Hematopoietic multipotent progenitor cell treated with erythropoietin and hydrocortisone succinate and interleukin-3 and kit ligand, for 4 days (in vitro differentiated cells): ENCODE measurements around the gene IRF4.
A peak's percentile ranks its signal among the peaks of the same experiment; 100 is the strongest.

ENCODE experiments used
- DNase-seq: peaks from one replicate; pipeline ENCODE4 v3.0.0-alpha.2; 2015

IRF4 gene

DNA sequence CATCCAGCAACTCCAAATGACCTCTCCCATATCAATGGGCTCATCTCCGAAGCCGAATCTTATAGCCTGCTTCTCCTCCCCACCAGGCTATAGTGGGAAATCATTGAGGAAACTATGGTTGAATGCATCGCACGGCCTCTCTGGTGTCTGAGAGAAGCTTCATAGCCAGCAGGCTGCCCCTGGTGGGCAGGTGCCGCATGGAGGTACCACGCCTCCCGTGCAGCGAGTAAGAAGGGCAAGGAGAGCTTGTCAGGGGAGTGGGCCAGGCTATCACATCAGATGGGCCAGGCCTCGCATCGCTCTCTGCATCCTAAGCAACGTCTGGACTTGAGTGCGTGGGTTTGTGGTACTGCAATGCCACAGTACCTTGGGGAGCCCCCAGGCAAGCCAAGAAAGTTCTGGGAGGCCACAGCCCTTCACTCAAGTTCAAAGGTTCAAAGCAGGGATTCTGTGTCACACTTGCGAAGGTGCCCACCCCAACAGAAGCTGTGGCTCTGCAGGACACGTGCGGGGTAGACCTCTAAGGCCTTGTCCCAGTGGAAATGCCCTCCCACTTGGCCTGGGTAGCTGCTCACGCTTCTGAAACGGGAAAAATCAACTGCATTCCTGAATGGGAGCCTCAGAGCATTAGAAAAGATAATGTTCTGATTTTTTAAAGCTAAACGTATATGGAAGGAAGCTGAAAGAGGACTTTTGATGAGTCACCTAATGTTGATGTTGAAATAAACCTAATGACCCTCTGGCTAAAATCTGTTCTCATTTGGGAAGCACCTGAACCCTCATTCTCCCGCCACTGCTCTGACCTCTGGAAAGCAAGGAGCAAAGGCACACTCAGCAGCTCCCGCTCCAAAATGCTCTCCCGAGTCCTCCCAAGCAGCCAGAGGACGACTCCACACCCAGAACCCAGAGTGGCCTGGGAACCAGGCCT is 8.4 kb upstream of the IRF4 start:
- DNase-seq = no peak

DNA sequence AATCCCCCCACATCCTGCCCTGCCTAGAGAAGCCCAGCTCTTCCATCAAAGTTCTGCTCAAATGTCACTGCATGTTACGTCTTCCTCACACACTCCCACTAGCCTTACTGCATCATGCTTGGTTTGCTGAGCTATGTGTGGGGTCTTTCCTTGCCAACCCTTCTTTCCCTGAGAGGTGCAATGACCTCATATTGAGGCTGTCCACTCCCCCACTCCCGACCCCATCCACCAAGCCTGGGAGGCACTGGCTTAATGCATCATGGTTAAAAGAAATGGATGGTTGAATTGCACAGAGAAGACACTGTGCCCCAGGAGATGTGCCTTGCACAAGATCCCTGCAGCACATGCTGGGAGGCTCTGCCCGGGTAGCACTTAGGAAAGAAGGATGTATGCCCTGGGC is 7.7 kb upstream of the IRF4 start:
- no peak for DNase-seq

DNA sequence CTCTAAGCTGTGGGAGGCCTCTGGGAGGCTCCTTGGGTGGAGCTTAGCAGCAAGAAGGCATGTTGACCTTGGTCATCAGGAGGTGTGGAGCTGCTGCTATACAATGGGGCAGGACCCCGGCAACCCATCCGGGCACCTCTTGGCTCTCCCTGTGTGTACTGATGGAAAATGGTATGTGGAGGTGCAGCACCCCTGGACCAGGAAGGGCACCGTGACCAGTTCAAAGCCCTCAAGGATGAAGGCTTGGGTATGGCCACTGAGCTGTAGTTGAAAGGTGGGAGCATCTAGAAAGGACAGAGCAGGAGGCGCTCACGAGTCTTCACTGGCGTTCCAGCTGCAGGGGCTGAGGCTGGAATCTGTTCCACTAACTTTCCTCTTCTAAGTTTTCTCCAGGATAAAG is 6.7 kb upstream of the IRF4 start:
- DNase-seq = no peak

DNA sequence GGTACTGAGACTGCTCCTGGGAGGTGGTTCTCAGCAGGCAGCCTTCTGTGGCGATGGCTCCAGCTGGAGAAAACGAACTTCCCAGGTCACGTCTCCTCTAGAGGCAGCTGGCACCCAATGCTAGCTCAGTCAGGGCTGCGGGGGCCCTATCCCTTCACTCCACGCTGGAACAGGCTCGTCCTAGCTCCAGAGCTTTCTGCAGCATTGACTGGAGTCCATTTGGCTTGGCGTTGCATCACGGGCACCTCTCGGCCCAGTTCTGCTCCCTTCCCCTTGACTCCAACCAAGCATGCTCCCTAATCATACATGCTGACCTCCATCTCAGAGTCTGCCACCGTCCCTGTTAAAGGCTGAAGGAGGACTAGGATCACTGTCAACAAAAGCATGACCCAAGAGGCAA is 5.9 kb upstream of the IRF4 start:
- no peak for DNase-seq

DNA sequence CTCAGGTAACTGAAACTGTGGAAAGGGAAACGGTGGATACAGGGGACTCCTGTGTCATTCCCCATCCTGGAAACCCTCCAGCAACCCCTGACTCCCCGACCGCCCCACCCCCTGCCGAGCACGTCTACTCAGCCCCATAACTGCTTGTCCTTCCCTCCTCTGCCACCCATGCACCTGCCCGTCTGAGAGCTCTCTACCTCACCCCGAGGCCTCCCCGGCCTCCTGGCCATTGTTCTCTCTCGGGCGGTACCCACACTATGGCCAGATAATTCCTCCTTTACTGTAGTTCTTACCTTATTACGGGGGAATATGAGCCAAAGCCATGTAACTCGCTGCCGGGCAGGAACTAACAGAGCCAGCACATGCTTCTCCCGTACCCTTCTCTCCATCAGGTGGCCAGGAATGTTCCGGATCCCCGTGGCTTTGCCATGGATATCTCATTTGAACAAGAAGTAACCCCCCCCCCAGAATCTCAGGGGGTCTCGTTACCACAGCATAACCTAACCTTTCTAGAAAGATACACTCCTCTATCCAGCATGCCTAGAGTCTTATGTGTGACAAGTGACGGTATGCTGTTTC is 4.8 kb upstream of the IRF4 start:
- no peak for DNase-seq

DNA sequence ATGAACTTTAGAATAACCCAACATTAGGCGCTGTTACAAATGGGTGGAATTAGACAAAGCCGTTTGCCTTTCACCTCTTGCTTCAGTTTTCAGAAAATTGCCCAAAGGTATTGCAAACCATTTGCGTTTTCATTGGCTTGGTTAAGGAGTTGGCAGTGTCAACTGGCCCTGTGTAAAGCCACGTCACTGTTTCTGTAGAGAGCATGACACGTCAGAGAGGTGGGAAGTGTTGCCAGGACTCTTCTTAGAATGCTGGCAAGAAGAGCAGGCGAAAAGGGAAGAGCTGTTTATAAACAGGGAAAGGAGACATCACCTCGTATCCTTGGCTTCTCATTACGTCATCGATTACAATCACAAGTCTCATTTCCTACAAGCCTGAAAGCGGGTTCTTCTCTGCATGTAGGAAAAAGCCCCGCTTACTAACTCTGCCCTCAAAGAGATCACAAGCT is 4.2 kb upstream of the IRF4 start:
- no peak for DNase-seq

DNA sequence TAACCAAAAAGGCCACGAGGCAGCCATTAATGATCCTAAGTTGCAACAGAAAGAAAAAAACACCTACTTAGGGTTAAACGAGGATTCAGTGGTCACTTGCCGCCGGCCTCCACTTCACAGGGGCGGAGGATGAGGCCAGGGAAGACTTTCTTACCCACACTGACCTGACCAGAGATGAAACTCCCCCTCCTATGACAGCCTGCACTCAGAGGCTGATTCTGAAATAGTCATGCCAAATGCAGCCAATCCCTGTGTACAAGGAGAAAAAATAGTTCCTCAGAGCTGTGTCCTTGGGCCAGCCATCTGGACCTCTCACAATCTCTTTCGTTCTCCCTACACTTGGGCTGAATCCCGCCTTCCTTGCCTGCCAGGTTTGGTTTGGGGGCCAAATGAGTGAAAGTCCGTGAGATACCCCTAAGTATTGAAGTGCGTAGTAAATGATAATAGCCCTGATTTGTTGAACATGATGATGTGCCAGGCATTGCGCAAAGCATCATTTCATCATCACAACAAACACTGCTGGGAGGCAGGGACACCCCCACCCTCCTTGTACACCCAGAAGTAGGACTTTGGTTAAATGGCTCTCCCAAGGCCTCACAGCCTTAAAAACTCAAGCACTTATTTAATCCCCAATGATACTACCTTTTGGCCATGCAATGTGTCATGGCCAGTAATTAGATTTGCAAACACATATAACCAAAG is 3.2 kb upstream of the IRF4 start:
- DNase-seq = no peak

DNA sequence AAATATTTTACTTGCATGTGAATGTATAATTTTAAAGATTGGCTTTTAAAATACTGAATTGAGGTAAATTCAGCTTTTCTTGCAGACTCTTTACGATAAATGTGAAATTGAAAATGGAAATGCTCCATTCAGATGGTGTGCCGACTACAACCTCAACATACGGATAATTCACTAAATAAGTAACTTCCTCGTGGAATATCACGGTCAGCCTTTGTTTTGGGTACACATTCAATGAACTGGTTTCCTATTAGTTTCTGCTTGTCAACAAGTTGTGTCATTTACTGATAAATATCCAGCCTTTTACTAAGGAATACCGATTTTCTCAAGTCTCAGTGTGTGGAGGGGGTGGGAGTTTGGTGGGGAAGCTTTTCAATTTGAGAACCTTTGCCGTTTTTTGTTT is 2.4 kb upstream of the IRF4 start:
- DNase-seq = no peak

DNA sequence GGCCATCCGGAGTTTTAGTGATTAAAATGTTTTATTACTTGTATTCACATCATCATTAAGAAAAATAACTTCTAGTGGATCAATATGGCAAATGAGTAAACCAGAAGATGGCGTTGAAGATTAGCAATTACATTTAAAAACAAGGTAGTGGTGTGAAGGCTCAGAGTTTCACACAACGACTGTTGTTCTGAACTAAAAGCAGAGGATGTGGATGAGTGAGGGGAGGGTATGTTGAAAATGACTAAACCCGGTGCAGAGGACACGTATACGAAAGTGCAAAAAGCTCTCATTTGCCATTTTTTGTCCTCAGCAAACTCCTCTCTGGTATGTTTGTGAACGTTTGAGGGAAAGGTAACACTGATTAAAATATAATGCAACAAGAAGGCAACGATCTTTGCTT is 1.9 kb upstream of the IRF4 start:
- no peak for DNase-seq

DNA sequence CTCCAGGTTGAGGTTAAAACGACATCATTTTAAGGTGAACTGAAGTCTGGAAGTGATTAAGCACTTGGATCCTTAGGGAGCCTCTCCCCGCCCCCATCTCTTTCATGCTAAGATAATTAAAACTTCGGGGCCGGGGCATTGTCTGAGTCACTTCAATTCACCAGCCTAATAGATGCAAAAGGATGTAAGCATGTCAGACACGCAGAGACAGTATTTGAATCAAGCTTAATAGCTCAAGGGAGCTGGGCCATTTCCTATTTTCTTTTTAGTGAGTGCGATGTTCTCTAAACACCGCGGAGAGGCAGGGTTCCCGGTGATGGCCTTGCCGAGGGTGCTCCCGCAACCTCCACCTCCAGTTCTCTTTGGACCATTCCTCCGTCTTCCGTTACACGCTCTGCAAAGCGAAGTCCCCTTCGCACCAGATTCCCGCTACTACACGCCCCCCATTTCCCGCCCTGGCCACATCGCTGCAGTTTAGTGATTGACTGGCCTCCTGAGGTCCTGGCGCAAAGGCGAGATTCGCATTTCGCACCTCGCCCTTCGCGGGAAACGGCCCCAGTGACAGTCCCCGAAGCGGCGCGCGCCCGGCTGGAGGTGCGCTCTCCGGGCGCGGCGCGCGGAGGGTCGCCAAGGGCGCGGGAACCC is 516 bp upstream of the IRF4 start:
- peak; percentile 39 for DNase-seq

DNA sequence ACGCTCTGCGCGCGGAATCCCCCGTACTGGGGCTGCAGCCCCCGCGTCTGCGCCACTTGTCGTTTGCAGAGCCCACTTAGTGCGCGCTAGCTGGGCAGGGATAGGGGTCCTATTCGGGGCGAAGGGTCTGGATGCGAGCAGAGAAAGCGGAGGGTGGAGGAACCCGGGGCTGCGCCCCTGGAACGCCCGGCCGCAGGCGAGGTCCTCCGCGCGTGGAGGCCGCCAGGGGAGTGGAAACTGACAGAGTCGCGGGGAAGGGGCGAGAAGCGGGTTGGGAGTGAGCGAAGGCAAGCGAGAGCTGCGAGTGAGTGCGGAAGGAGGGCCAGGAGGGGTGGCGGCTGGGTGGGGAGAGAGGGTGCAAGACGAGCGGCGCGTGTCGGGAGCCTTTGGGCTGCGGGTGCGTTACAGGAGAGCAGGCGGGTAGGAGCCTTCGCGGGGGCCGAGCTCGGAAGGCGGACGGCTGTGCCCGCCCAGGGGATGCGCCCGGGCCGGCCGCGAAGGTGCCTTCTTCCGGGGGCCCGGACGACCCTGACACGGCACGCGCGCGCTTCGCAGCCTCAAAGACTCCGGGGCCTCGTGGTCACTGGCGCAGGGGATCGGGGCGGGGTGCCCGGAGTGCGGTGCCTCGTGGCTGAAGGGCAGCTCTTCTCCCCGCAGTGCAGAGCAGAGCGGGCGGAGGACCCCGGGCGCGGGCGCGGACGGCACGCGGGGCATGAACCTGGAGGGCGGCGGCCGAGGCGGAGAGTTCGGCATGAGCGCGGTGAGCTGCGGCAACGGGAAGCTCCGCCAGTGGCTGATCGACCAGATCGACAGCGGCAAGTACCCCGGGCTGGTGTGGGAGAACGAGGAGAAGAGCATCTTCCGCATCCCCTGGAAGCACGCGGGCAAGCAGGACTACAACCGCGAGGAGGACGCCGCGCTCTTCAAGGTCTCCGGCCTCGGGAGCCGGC is 1.2 kb downstream of the IRF4 start:
- peak; percentile 45 for DNase-seq

DNA sequence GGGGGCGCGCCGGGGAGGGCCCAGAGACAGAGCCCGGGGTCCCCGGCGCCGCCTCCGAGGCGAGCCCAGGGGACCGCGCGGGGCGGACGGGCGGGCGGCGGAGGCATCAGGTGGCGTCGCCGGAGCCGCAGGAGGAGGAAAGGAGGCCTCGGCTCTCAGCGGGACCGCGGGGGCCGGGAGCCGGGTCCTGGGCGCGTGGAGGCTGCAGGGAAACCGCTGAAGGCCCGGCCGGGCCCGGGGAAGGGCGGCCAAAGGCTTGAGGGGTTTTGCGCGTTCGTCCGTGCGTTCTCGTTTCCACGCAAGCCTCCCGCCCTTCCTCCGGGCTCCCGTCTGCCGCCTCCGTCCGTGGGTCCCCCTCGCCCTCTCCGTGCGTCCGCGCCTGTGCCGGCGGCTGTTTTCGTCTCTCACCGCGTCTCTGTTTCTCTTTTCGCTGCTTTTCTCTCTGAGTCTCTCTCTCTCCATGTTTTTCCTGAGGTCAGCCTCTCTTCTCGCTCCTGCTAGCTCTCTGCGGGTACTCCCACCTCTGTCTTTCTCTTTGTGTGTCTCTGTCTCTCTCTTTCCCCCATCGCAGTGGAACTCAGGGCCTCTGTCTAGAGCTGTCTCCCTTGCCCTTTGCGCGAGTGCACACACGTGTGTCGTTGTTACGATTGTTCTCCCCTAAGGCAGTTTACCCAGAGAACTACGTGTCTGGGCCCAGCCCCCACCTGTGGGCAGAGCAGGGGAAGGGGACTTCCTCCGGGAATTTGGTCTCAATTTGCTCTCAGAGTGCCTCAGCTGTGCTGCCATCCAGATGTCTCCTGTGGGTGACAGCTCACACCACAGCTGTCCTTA is 2.1 kb downstream of the IRF4 start:
- no peak for DNase-seq

DNA sequence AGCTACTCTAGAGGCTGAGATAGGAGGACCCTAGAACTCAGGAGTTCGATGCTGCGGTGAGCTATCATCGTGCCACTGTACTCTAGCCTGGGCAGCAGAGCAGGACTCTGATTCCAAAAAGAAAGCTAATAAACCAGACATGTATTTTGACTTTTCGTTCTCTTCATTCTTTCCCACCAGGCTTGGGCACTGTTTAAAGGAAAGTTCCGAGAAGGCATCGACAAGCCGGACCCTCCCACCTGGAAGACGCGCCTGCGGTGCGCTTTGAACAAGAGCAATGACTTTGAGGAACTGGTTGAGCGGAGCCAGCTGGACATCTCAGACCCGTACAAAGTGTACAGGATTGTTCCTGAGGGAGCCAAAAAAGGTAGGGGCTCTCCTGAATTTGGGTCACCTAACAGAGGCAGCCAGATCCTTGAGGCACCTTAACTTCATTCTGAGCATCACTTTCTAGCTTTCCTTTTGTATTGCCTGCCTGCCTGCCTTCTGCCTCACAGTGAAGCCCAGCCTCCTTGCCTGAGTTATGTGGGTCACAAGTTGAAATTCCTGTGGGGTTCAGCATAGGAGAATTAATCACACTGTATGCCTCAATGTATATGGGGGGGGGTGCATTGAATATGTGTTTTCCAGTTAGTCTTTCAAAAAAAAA is 3.2 kb downstream of the IRF4 start:
- DNase-seq = no peak

DNA sequence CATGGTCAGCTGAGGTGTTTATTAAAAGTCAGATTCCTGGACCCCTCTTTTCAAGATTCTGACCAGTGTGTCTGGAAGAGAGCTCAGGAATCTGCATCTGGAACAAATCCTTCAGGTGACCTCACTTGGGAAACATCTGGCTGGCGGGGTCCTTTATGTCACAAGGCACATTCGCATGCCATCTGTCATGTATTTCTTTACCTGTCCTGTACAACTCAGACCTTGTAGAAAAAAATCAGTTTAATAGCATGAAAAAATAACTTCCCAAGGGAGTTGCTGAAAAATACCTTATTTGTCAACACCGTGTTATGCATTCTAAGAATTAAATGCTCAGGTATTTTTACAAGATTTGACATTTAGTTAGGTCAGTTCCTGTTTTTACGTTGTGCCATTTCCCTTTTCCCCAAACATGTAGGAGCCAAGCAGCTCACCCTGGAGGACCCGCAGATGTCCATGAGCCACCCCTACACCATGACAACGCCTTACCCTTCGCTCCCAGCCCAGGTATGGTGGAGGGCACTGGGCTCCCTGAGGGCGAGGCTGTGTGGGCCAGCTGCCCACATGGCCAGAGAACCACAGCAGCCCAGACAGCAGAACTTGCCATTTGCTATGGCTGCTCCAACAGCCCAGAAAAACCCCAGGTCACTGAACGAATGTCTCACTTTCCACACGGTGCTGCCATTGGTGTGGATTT is 4.0 kb downstream of the IRF4 start:
- DNase-seq = no peak

DNA sequence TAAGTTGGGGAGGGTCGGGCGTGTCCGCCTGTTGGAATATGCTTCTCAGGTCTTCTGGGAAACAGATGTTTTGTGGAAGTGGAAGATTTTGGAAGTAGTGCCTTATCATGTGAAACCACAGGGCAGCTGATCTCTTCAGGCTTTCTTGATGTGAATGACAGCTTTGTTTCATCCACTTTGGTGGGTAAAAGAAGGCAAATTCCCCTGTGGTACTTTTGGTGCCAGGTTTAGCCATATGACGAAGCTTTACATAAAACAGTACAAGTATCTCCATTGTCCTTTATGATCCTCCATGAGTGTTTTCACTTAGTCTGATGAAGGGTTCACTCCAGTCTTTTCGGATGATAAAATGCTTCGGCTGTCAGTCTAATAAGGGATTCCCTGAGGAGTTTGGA is 4.6 kb downstream of the IRF4 start:
- no peak for DNase-seq

DNA sequence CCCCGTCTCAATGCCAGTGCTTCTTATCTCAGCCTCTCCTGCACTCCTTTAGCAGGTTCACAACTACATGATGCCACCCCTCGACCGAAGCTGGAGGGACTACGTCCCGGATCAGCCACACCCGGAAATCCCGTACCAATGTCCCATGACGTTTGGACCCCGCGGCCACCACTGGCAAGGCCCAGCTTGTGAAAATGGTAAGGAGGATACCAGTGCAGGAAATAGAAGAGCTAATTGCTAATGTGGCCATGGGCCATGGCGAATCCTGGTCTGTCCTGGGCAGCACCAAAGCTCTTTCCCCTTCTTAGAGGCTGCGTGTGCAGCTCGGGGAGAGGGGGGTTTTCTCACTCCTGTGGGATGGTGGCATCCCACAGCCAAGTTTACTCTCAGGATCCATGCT is 5.5 kb downstream of the IRF4 start:
- DNase-seq = no peak

DNA sequence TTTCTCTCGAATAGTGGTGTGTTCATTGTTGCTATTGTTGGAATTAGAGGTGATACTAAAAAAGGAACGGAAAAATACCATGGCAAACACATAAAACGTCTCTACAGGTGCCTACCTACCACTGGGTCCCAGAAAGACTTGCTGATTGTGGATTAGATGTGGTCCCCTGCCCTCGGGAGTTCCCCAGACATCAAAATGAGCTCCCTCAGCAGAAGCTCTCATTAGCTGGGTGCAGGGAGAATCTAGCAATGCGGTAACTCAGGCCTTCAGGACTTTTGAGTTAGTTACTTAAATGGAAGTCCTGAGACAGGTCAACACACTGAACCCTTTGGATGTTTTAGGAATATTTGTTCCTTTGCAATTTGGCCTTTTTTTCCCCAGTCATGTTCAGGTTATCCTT is 6.1 kb downstream of the IRF4 start:
- DNase-seq = no peak

DNA sequence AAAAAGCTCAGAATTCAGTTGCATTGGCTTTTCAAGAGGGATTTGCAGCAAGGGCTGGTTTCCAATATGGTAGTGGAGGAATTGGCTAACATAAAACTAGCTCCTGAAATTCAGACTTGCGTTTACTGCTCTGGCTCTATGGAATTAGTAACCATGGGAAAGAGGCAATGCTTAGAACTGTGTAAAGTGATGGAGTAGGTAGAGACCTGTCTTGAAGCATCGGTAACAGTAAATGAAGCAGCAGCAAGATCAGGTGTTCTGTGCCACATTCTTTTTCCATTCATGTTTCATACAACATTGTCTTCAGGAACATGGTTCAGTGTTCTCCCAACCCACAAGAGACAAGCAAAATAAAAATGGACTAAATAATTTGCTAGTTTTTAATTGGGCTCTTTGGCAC is 6.5 kb downstream of the IRF4 start:
- no peak for DNase-seq

DNA sequence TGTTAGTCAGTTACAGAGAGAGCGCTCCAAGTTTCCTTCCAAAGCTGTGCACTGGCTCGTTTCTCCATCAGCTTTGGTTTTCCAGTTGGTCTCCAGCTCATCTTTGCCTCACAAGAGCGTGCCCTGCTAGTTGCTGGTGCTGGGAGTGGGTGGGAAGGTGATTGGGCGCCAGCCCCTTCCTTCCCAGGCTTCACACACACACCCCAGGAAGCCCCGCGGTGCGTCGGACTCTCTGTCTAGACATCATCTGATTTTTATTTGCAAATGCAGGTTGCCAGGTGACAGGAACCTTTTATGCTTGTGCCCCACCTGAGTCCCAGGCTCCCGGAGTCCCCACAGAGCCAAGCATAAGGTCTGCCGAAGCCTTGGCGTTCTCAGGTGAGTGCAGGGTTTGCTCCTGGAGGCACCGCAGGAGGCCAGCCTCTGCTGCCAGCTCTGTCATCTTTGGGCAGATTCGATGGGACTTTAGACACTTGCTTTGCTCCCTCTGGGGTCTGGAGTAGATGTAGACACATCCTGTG is 7.1 kb downstream of the IRF4 start:
- no peak for DNase-seq
